Progenitor cell of endocrine pancreas (in vitro differentiated cells): ENCODE results near the gene SCUBE1. TPM values are rescaled to one million over a fixed set of nuclear protein-coding genes. Genes with fewer than 3 reads are reported as not detected.

Experiments used
- DNase-seq: peaks from one replicate; pipeline ENCODE4 v3.0.0; 2021; ENCODE audit warnings: low spot score; ENCODE audit not compliant: unreplicated experiment
- H3K27ac Mint-ChIP-seq: 2 replicates; pipeline ENCODE4 v1.8.0; 2021; ENCODE audit warnings: mild to moderate bottlenecking, moderate library complexity, mixed read lengths
- H3K27me3 Mint-ChIP-seq: 2 replicates; pipeline ENCODE4 v1.8.0; 2021; ENCODE audit warnings: mixed read lengths
- H3K36me3 Mint-ChIP-seq: 2 replicates; pipeline ENCODE4 v1.8.0; 2022; ENCODE audit warnings: mixed read lengths; ENCODE audit not compliant: insufficient read depth
- H3K4me1 Mint-ChIP-seq: 2 replicates; pipeline ENCODE4 v1.8.0; 2021; ENCODE audit warnings: low read depth, mixed read lengths
- H3K4me3 Mint-ChIP-seq: 2 replicates; pipeline ENCODE4 v1.8.0; 2021; ENCODE audit warnings: low read depth, mild to moderate bottlenecking, moderate library complexity, mixed read lengths
- H3K9me3 Mint-ChIP-seq: 2 replicates; pipeline ENCODE4 v1.8.0; 2021; ENCODE audit warnings: low read depth, mixed read lengths
- CTCF ChIP-seq: fragments of 200-600 bp; sonication (generic); IDR thresholded peaks from one replicate; pipeline ENCODE4 v1.5.0; 2021; ENCODE audit warnings: antibody characterized with exemption, mild to moderate bottlenecking; ENCODE audit not compliant: unreplicated experiment
- total RNA-seq: library from RNA; stranded (reverse); gene quantifications from 2 replicates; pipeline ENCODE4 v1.2.1, GENCODE V29; 2021

SCUBE1 gene
- total RNA-seq, 1 donor from 2014 or later = 4.5 TPM

GRCh38 chr22:43167001-43167589 is 176.1 kb downstream of the SCUBE1 start:
- Mint-ChIP-seq H3K27ac (no peak overlapping the region), H3K36me3 (peaks cover 2% of the 10 kb centered on the region), H3K27me3 (peaks cover 9% of the 10 kb centered on the region), H3K4me1 (no peaks in the 10 kb centered on the region), H3K4me3 (no peak overlapping the region), H3K9me3 (no peaks in the 10 kb centered on the region)
- TF ChIP-seq CTCF = no peak
- no peak for DNase-seq

GRCh38 chr22:43166132-43166930 is 176.8 kb downstream of the SCUBE1 start:
- Mint-ChIP-seq H3K9me3 (no peaks in the 10 kb centered on the region), H3K4me3 (no peak overlapping the region), H3K27me3 (peaks cover 9% of the 10 kb centered on the region), H3K27ac (no peak overlapping the region), H3K4me1 (no peaks in the 10 kb centered on the region), H3K36me3 (peaks cover 2% of the 10 kb centered on the region)
- no peak for DNase-seq
- no peak for TF ChIP-seq CTCF

DNA sequence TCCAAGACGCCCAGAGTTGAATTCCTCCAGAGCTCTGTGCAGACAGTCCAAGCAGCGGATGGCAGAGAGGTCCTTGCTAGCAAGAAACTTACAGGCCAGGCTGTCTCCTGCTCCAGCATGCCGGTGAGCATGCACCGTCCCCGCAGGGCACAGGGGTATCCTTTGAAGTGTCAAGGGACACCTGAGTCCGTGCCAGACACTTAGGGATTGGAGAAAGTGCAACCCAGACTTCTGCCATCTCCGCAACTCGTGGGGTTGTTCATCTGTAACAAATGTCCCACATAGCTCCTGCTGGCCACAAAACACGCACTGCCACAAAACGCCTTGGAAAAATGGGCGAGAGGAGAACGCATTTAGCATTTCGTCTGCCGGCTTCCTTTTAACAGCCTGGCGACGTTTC is 178.5 kb downstream of the SCUBE1 start:
- no peaks in the 10 kb centered on the region for H3K36me3 Mint-ChIP-seq
- H3K4me3 Mint-ChIP-seq = no peak overlapping the region
- DNase-seq = no peak
- no peaks in the 10 kb centered on the region for H3K4me1 Mint-ChIP-seq
- H3K9me3 Mint-ChIP-seq = no peaks in the 10 kb centered on the region
- no peak overlapping the region for H3K27ac Mint-ChIP-seq
- no peak for TF ChIP-seq CTCF
- peaks cover 9% of the 10 kb centered on the region for H3K27me3 Mint-ChIP-seq

DNA sequence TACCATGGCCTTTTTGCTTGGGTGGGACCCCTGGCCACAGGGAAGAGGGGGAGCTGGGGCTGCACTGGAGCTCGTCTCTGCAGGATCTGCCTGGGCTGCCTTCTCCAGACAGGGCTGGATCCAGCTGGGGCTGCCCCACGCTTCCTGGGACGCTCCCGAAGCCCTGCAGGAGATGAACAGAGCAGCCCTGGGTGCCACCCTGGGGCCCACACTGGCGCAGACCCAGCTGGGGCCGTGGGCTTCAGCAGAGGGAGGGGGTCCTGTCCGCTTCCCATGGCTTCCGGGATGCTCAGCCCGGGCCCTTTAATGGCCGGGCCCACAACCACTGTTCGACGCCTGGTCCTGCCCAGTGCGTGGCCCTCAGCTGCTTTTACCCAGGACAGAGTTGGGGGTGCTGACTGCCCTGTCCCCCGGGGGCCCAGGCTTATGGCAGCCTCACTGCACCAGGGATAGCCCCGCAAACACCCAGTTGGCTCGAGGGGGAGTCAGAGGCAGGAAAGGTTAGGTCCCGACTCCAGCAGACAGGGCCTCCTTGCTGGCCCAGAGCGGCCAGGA is 179.9 kb downstream of the SCUBE1 start:
- H3K27me3 Mint-ChIP-seq = peaks cover 9% of the 10 kb centered on the region
- no peaks in the 10 kb centered on the region for H3K36me3 Mint-ChIP-seq
- no peak for DNase-seq
- no peaks in the 10 kb centered on the region for H3K4me1 Mint-ChIP-seq
- no peak overlapping the region for H3K27ac Mint-ChIP-seq
- TF ChIP-seq CTCF = no peak
- H3K9me3 Mint-ChIP-seq = no peaks in the 10 kb centered on the region
- no peak overlapping the region for H3K4me3 Mint-ChIP-seq

DNA sequence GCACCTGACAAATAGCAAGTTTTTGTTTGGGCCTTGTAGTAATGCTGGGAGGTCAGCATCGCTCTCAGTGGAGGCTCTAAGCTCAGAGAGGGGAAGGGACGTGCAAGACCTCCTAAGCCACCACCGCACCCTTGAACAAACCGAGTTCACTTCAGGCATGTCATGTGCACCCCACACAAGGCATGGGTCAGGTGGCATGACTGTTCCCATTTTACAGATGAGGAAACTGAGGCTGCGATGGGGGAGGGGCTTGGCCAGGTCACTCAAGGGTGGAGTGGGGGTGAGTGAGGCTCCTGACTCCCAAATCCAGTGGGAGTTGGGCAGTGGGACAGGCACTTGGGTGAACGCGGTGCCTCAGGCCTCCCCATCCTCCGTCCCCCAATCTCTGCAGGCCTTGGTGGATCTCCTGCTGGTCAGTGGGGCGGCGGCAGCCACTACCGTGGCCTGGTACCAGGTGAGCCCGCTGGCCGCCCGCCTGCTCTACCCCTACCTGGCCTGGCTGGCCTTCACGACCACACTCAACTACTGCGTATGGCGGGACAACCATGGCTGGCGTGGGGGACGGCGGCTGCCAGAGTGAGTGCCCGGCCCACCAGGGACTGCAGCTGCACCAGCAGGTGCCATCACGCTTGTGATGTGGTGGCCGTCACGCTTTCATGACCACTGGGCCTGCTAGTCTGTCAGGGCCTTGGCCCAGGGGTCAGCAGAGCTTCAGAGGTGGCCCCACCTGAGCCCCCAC is 180.6 kb downstream of the SCUBE1 start:
- no peaks in the 10 kb centered on the region for H3K36me3 Mint-ChIP-seq
- no peak for DNase-seq
- no peak for TF ChIP-seq CTCF

More for the DNA sequence above, 180.6 kb downstream of the SCUBE1 start:
- H3K4me3 Mint-ChIP-seq = no peak overlapping the region
- no peaks in the 10 kb centered on the region for H3K4me1 Mint-ChIP-seq
- H3K27me3 Mint-ChIP-seq = peaks cover 9% of the 10 kb centered on the region
- H3K27ac Mint-ChIP-seq = no peak overlapping the region
- H3K9me3 Mint-ChIP-seq = no peaks in the 10 kb centered on the region
